Measurements from ENCODE around the gene INPP4A. TPM values are rescaled to one million over a fixed set of nuclear protein-coding genes. Genes with fewer than 3 reads are reported as not detected.
A peak's percentile ranks its signal among the peaks of the same experiment; 100 is the strongest.

The INPP4A gene
- total and polyA plus RNA-seq, 2 of the 13 experiments (the other 11 are each of a cell fraction or from before 2014, with no cell fraction given), result 10.1 to 10.9 TPM

DNA sequence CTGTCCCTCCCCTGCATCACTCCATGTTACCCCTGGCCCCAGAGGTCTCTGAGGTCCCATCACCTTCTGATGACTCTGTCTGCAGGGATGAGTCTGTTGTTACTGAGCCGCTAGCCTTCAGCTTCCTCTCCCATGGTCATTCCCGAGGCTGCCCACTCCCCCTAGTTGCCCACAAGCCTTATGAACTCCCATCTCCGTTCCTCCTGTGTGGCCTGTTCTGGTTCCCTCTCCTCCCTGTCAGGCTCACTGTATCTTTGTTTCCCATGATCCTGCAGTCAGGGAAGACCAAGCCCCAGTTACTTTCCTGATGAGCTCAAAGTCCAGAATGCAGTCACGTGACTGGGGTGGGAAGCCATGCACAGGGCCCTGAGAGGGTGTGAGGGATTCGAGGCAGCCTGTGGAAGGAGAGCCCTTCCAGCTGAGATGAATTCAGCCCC, 39.5 kb downstream of the INPP4A start (continued):
- TF ChIP-seq, protein P1, sequence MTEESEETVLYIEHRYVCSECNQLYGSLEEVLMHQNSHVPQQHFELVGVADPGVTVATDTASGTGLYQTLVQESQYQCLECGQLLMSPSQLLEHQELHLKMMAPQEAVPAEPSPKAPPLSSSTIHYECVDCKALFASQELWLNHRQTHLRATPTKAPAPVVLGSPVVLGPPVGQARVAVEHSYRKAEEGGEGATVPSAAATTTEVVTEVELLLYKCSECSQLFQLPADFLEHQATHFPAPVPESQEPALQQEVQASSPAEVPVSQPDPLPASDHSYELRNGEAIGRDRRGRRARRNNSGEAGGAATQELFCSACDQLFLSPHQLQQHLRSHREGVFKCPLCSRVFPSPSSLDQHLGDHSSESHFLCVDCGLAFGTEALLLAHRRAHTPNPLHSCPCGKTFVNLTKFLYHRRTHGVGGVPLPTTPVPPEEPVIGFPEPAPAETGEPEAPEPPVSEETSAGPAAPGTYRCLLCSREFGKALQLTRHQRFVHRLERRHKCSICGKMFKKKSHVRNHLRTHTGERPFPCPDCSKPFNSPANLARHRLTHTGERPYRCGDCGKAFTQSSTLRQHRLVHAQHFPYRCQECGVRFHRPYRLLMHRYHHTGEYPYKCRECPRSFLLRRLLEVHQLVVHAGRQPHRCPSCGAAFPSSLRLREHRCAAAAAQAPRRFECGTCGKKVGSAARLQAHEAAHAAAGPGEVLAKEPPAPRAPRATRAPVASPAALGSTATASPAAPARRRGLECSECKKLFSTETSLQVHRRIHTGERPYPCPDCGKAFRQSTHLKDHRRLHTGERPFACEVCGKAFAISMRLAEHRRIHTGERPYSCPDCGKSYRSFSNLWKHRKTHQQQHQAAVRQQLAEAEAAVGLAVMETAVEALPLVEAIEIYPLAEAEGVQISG (CRISPR knock-in tag; IDR thresholded peaks at IDR 0.05), result peak; percentile 44; the same call in 1 of the 2 replicates
- 0 out of 2 replicates have a peak, but pooled peaks have one; percentile 50 for TF ChIP-seq LCORL (IDR thresholded peaks at IDR 0.05)
- TF ChIP-seq LCORL (CRISPR knock-in tag; IDR thresholded peaks at IDR 0.05), result no peak
- TF ChIP-seq ZFY (CRISPR knock-in tag; IDR thresholded peaks at IDR 0.05), result peak; percentile 62; the same call in 1 of the 2 replicates
- peak; percentile 85 for TF ChIP-seq KAT8 (CRISPR knock-in tag; IDR thresholded peaks at IDR 0.05)
- TF ChIP-seq ZNF331 (CRISPR knock-in tag; IDR thresholded peaks at IDR 0.05), result peak; percentile 69; the same call in 1 of the 2 replicates
- TF ChIP-seq, protein P2, sequence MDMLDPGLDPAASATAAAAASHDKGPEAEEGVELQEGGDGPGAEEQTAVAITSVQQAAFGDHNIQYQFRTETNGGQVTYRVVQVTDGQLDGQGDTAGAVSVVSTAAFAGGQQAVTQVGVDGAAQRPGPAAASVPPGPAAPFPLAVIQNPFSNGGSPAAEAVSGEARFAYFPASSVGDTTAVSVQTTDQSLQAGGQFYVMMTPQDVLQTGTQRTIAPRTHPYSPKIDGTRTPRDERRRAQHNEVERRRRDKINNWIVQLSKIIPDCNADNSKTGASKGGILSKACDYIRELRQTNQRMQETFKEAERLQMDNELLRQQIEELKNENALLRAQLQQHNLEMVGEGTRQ (IDR thresholded peaks at IDR 0.05; ENCODE audit: low read depth, low read length), result peak; percentile 86
- TF ChIP-seq, protein P2 (CRISPR knock-in tag; IDR thresholded peaks at IDR 0.05; ENCODE audit: borderline replicate concordance), result peak; percentile 87; the same call in 1 of the 2 replicates
- TF ChIP-seq, protein P3, sequence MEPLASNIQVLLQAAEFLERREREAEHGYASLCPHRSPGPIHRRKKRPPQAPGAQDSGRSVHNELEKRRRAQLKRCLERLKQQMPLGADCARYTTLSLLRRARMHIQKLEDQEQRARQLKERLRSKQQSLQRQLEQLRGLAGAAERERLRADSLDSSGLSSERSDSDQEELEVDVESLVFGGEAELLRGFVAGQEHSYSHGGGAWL (CRISPR knock-in tag; IDR thresholded peaks at IDR 0.05), result 0 out of 2 replicates have a peak, but pooled peaks have one; percentile 67
- peak; percentile 82 for TF ChIP-seq ZNF143 (CRISPR knock-in tag; IDR thresholded peaks at IDR 0.05)
- TF ChIP-seq, protein P4, sequence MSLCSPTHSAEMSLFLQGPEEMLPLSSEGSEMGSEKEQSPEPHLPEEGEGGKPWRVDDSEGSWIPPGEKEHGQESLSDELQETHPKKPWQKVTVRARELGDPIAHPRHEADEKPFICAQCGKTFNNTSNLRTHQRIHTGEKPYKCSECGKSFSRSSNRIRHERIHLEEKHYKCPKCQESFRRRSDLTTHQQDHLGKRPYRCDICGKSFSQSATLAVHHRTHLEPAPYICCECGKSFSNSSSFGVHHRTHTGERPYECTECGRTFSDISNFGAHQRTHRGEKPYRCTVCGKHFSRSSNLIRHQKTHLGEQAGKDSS (CRISPR knock-in tag; IDR thresholded peaks at IDR 0.05; ENCODE audit: borderline replicate concordance, low read depth), result no peak
- 0 out of 4 replicates have a peak, but pooled peaks of 1 of the 2 experiments have one; percentile 29 for TF ChIP-seq KLF16 (CRISPR knock-in tag; IDR thresholded peaks at IDR 0.05)
- TF ChIP-seq ZNF644 (CRISPR knock-in tag; IDR thresholded peaks at IDR 0.05; ENCODE audit: low read depth), result peak; percentile 96
- 0 out of 2 replicates have a peak, but pooled peaks have one; percentile 26 for TF ChIP-seq CBX5 (CRISPR knock-in tag; IDR thresholded peaks at IDR 0.05; ENCODE audit: borderline replicate concordance)
- TF ChIP-seq, protein P5, sequence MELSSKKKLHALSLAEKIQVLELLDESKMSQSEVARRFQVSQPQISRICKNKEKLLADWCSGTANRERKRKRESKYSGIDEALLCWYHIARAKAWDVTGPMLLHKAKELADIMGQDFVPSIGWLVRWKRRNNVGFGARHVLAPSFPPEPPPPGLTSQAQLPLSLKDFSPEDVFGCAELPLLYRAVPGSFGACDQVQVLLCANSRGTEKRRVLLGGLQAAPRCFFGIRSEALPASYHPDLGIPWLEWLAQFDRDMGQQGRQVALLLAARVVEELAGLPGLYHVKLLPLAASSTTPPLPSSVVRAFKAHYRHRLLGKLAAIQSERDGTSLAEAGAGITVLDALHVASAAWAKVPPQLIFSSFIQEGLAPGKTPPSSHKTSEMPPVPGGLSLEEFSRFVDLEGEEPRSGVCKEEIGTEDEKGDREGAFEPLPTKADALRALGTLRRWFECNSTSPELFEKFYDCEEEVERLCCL (CRISPR knock-in tag; IDR thresholded peaks at IDR 0.05; ENCODE audit: borderline replicate concordance), result no peak
- TF ChIP-seq NONO (IDR thresholded peaks at IDR 0.05), result no peak
- 0 out of 2 replicates have a peak, but pooled peaks have one; percentile 36 for TF ChIP-seq NONO (CRISPR knock-in tag; conservative IDR thresholded peaks at IDR 0.05)
- TF ChIP-seq ELF3 (CRISPR knock-in tag; IDR thresholded peaks at IDR 0.05), result peak; percentile 45; the same call in 1 of the 2 replicates
- TF ChIP-seq HNF4G (IDR thresholded peaks at IDR 0.05; ENCODE audit: borderline replicate concordance, low read depth, low read length), result peak; percentile 69; the same call in 1 of the 2 replicates
- TF ChIP-seq HNF4G (CRISPR knock-in tag; IDR thresholded peaks at IDR 0.05; ENCODE audit: borderline replicate concordance, low read depth), result no peak
- TF ChIP-seq NBN (conservative IDR thresholded peaks at IDR 0.05), result no peak
- peak; percentile 35; the same call in 1 of the 2 replicates for TF ChIP-seq SAP130 (CRISPR knock-in tag; IDR thresholded peaks at IDR 0.05; ENCODE audit: low read depth)
- peak; percentile 65 for TF ChIP-seq POGZ (CRISPR knock-in tag; IDR thresholded peaks at IDR 0.05)
- 0 out of 2 replicates have a peak, but pooled peaks have one; percentile 43 for TF ChIP-seq RARA (CRISPR knock-in tag; IDR thresholded peaks at IDR 0.05)
